ENCODE measurements around the gene ARID4A. TPM values are rescaled to one million over a fixed set of nuclear protein-coding genes. Genes with fewer than 3 reads are reported as not detected.

Gene ARID4A
- total and polyA plus RNA-seq, 9 of the 15 experiments (the other 6 are each of a cell fraction or from before 2014, with no cell fraction given) = 2.4 to 11.5 (median 8.7) TPM

GRCh38 chr14:58280954-58281787 lies 17.2 kb upstream of the ARID4A start (continued):
- TF ChIP-seq, protein P1, sequence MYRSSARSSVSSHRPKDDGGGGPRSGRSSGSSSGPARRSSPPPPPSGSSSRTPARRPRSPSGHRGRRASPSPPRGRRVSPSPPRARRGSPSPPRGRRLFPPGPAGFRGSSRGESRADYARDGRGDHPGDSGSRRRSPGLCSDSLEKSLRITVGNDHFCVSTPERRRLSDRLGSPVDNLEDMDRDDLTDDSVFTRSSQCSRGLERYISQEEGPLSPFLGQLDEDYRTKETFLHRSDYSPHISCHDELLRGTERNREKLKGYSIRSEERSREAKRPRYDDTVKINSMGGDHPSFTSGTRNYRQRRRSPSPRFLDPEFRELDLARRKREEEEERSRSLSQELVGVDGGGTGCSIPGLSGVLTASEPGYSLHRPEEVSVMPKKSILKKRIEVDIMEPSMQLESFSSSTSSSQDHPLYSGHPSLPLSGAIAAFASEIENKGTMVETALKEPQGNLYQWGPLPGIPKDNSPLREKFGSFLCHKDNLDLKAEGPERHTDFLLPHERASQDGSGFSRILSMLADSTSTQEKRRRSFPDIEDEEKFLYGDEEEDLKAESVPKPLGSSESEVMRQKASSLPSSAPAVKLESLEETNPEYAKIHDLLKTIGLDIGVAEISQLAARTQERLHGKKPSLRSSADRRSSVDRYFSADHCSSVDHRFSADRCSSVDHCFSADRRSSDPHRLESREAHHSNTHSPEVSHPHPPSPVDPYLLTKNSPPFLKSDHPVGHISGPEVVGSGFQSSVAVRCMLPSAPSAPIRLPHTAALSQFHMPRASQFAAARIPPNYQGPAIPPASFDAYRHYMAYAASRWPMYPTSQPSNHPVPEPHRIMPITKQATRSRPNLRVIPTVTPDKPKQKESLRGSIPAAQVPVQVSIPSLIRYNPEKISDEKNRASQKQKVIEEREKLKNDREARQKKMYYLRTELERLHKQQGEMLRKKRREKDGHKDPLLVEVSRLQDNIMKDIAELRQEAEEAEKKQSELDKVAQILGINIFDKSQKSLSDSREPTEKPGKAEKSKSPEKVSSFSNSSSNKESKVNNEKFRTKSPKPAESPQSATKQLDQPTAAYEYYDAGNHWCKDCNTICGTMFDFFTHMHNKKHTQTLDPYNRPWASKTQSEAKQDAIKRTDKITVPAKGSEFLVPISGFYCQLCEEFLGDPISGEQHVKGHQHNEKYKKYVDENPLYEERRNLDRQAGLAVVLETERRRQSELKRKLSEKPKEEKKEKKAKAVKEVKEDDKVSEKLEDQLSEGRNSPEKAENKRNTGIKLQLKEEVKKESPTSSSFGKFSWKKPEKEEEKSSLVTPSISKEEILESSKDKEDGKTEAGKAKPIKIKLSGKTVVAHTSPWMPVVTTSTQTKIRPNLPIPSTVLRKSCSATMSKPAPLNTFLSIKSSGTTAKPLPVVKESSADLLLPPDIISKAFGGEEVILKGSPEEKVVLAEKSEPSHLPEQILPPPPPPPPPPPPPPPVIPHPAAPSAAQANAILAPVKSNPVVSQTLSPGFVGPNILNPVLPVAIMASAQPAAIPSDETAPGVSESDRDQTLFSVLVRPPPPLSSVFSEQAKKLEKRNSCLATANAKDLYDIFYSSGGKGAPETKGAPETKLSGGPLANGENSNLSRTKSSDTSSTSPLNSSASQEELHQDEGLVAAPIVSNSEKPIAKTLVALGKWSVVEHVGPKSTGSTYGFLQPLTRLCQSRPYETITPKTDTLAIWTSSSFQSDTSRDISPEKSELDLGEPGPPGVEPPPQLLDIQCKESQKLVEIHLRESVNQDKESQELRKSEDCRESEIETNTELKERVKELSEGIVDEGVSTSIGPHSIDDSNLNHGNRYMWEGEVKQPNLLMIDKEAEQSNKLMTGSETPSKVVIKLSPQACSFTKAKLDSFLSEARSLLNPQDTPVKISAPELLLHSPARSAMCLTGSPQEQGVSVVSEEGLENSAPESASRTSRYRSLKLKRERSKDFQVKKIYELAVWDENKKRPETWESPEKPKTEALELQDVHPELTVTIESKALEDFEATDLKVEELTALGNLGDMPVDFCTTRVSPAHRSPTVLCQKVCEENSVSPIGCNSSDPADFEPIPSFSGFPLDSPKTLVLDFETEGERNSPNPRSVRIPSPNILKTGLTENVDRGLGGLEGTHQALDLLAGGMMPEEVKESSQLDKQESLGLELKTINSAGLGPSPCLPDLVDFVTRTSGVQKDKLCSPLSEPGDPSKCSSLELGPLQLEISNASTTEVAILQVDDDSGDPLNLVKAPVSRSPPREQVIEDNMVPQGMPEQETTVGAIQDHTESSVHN (IDR thresholded peaks at IDR 0.05; ENCODE audit: borderline replicate concordance in 1 of 2, low read depth in 1 of 2) = 0 out of 4 replicates have a peak, but pooled peaks of 1 of the 2 experiments have one; percentile 60
- TF ChIP-seq RCOR1 (IDR thresholded peaks at IDR 0.05; ENCODE audit: borderline replicate concordance in 1 of 2, low read depth in 2 of 2, low read length in 2 of 2) (0 out of 4 replicates have a peak, but pooled peaks of 1 of the 2 experiments have one; percentile 69), CBFA2T3 (IDR thresholded peaks at IDR 0.05) (peak; percentile 67), FOSL1 (tag; conservative IDR thresholded peaks at IDR 0.05) (peak; percentile 62), BRF1 (IDR thresholded peaks at IDR 0.05; ENCODE audit: borderline replicate concordance, extremely low read depth, insufficient read length) (no peak), NR2C2 (CRISPR knock-in tag; IDR thresholded peaks at IDR 0.05) (no peak), NR2C2 (tag; IDR thresholded peaks at IDR 0.05) (peak; percentile 75), PRMT5 (CRISPR knock-in tag; IDR thresholded peaks at IDR 0.05) (no peak), SMARCA4 (IDR thresholded peaks at IDR 0.05) (peak; percentile 76), JUND (IDR thresholded peaks at IDR 0.05; ENCODE audit: borderline replicate concordance, low read depth, low read length) (peak; percentile 89), JUND (tag; IDR thresholded peaks at IDR 0.05; ENCODE audit: borderline replicate concordance, low read depth, low read length) (peak; percentile 88; the same call in 2 of the 3 replicates), ZNF589 (CRISPR knock-in tag; IDR thresholded peaks at IDR 0.05; ENCODE audit: low read depth) (0 out of 2 replicates have a peak, but pooled peaks have one; percentile 41), KDM1A (IDR thresholded peaks at IDR 0.05) (peak; percentile 48 to 54; a peak in 2 of 4 replicates)
- TF ChIP-seq, protein P2, sequence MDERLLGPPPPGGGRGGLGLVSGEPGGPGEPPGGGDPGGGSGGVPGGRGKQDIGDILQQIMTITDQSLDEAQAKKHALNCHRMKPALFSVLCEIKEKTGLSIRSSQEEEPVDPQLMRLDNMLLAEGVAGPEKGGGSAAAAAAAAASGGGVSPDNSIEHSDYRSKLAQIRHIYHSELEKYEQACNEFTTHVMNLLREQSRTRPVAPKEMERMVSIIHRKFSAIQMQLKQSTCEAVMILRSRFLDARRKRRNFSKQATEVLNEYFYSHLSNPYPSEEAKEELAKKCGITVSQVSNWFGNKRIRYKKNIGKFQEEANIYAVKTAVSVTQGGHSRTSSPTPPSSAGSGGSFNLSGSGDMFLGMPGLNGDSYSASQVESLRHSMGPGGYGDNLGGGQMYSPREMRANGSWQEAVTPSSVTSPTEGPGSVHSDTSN (CRISPR knock-in tag; IDR thresholded peaks at IDR 0.05; ENCODE audit: low read depth) = no peak
- TF ChIP-seq, protein P2 (tag; conservative IDR thresholded peaks at IDR 0.05; ENCODE audit: low read depth) = peak; percentile 96
